DOHH2 (cell line): ENCODE measurements around the gene PRRT3.

Experiments
- EZH2phosphoT487 ChIP-seq: fragments of 200-600 bp; sonication (generic); IDR thresholded peaks from 2 replicates; pipeline ENCODE4 v1.6.1; 2017; ENCODE audit warnings: borderline replicate concordance, mild to moderate bottlenecking, antibody characterized with exemption, low read length, moderate library complexity, mixed read lengths
- TF ChIP-seq, protein P1 (sequence below): fragments of 200-600 bp; sonication (generic); IDR thresholded peaks from one replicate; pipeline ENCODE4 v1.5.1; 2014; ENCODE audit warnings: antibody characterized with exemption, mild to moderate bottlenecking, low read depth, low read length; ENCODE audit not compliant: poor library complexity, severe bottlenecking

DNA sequence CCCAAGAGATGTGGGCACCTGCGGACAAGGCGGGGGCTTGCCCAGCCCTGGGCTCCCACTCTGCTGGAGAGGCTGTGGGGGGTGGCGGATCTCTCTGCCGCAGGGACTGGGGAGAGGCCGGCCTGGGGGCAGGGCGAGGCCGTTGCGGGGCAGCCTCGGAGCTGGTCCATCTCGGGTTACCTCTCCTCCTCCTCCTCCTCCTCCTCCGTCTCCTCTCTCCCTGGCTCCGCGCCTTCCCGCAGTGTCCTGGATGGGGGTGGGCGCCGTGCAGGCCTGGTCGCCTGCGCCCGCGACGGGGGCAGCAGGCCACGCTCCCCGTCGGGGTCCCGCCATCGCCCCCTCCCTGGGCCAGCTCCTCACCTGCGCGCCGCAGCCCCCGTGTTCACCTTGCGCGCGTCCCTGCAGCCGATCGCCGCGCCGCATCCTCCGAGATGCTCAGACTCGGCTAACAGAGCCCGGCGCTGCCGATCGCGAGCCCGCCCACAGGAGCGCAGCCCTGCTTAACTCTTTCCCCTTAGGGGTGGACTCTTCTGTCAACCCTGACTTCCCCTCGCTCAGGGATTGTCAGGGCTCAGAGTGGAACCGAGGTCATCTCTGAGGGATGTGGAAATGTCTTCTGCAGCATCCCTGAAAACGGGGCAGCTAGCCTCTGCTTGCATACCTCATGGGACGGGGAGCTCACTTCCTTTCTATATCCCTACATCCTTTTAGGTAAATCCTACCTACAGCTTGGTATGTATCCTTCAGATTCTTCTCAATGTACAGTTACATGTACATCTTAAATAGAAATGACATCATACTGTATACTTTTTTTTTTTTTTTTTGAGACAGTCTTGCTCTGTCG, at the start of gene PRRT3:
- TF ChIP-seq, protein P1, sequence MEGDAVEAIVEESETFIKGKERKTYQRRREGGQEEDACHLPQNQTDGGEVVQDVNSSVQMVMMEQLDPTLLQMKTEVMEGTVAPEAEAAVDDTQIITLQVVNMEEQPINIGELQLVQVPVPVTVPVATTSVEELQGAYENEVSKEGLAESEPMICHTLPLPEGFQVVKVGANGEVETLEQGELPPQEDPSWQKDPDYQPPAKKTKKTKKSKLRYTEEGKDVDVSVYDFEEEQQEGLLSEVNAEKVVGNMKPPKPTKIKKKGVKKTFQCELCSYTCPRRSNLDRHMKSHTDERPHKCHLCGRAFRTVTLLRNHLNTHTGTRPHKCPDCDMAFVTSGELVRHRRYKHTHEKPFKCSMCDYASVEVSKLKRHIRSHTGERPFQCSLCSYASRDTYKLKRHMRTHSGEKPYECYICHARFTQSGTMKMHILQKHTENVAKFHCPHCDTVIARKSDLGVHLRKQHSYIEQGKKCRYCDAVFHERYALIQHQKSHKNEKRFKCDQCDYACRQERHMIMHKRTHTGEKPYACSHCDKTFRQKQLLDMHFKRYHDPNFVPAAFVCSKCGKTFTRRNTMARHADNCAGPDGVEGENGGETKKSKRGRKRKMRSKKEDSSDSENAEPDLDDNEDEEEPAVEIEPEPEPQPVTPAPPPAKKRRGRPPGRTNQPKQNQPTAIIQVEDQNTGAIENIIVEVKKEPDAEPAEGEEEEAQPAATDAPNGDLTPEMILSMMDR: no peak
- no peak for TF ChIP-seq EZH2phosphoT487
